H1 (cell line): Measurements from ENCODE around the gene GMPPA. TPM values are rescaled to one million over a fixed set of nuclear protein-coding genes. Genes with fewer than 3 reads are reported as not detected.

Source experiments
- CTCF ChIA-PET: fragments of 300-600 bp; sonication (Branson Sonifier 250); formaldehyde crosslinking; loops from one replicate; lab custom pipeline; 2021; ENCODE audit not compliant: partially characterized antibody; lab: Charles Lee
- POLR2A ChIA-PET: fragments of 300-600 bp; sonication (Branson Sonifier 250); formaldehyde crosslinking; loops from one replicate; lab custom pipeline; 2021; ENCODE audit warnings: inconsistent platforms; ENCODE audit not compliant: partially characterized antibody; lab: Charles Lee
- DNase-seq, 2 experiments: peaks; one replicate each; pipeline versions ENCODE4 v3.0.0 to v3.0.0-alpha.2; 2010 to 2022; ENCODE audit warnings: low spot score in 2 of 2, low read depth in 1 of 2, mixed read lengths in 1 of 2
- FAIRE-seq: peaks from 2 replicates; lab custom pipeline; 2011; peaks lifted over from hg19 to GRCh38; lab: Jason Lieb, UNC
- H2AFZ ChIP-seq: 2 replicates; pipeline ENCODE4 v1.8.1; 2012; ENCODE audit warnings: low read length, inconsistent platforms
- H2AK5ac ChIP-seq: 2 replicates; pipeline ENCODE4 v1.6.1; 2013; ENCODE audit warnings: low read depth, low read length
- H2BK120ac ChIP-seq: replicated peaks from 2 replicates; pipeline ENCODE3; 2013; ENCODE audit warnings: low read depth, low read length, inconsistent platforms
- H2BK12ac ChIP-seq: 2 replicates; pipeline ENCODE4 v1.6.1; 2013; ENCODE audit warnings: low read depth, low read length
- H2BK15ac ChIP-seq: 2 replicates; pipeline ENCODE4 v1.6.1; 2013; ENCODE audit warnings: low read length
- H2BK20ac ChIP-seq: 2 replicates; pipeline ENCODE4 v1.6.1; 2013; ENCODE audit warnings: low read length
- H2BK5ac ChIP-seq: 2 replicates; pipeline ENCODE4 v1.6.1; 2013; ENCODE audit warnings: low read depth, low read length
- H3K14ac ChIP-seq: 2 replicates; pipeline ENCODE4 v1.6.1; 2013; ENCODE audit warnings: inconsistent platforms; ENCODE audit not compliant: insufficient read length
- H3K18ac ChIP-seq: 2 replicates; pipeline ENCODE4 v1.6.1; 2013; ENCODE audit warnings: low read length; ENCODE audit errors: extremely low read depth
- H3K23ac ChIP-seq: 2 replicates; pipeline ENCODE4 v1.6.1; 2013; ENCODE audit warnings: inconsistent platforms; ENCODE audit not compliant: insufficient read length
- H3K23me2 ChIP-seq: 2 replicates; pipeline ENCODE4 v1.6.1; 2013; ENCODE audit warnings: low read depth, low read length
- H3K27ac ChIP-seq: 2 replicates; pipeline ENCODE4 v1.6.1; 2011; ENCODE audit warnings: low read depth, low read length, inconsistent platforms
- H3K27me3 ChIP-seq, 4 experiments: replicated peaks in 1 of 4; 1 replicate in 1 of 4; 2 replicates in 3 of 4; pipeline versions ENCODE4 v1.6.1 to v1.8.1; 2011 to 2013; ENCODE audit warnings: low read length in 3 of 4, mild to moderate bottlenecking in 3 of 4, inconsistent platforms in 2 of 4, mixed read lengths in 2 of 4, moderate library complexity in 1 of 4; ENCODE audit not compliant: control insufficient read depth in 3 of 4, insufficient read depth in 3 of 4; ENCODE audit errors: extremely low read depth in 1 of 4
- H3K36me3 ChIP-seq, 4 experiments: 2 replicates each; pipeline versions ENCODE4 v1.6.1 to v1.8.1; 2011 to 2013; ENCODE audit warnings: mild to moderate bottlenecking in 4 of 4, low read length in 3 of 4, moderate library complexity in 2 of 4, control low read depth in 1 of 4, inconsistent platforms in 1 of 4; ENCODE audit not compliant: insufficient read depth in 4 of 4, control insufficient read depth in 2 of 4
- H3K4ac ChIP-seq: replicated peaks from 2 replicates; pipeline ENCODE3; 2013; ENCODE audit warnings: low read length, low read depth, mixed read lengths, inconsistent platforms; ENCODE audit not compliant: insufficient read length
- H3K4me1 ChIP-seq, 4 experiments: replicated peaks in 1 of 4; 1 replicate in 1 of 4; 2 replicates in 3 of 4; pipeline versions ENCODE4 v1.6.1 to v1.8.1; 2011 to 2013; ENCODE audit warnings: low read length in 3 of 4, inconsistent platforms in 2 of 4, mixed read lengths in 1 of 4; ENCODE audit not compliant: insufficient read depth in 4 of 4, control insufficient read depth in 3 of 4
- H3K4me2 ChIP-seq, 2 experiments: 2 replicates each; pipeline versions ENCODE4 v1.6.1 to v1.8.1; 2011 to 2013; ENCODE audit warnings: low read depth in 2 of 2, low read length in 2 of 2, control low read depth in 1 of 2, inconsistent platforms in 1 of 2, mild to moderate bottlenecking in 1 of 2; ENCODE audit not compliant: insufficient read depth in 1 of 2
- H3K4me3 ChIP-seq, 4 experiments: fragments of 200-600, 300-600 bp in 1 of 4; sonication (generic), shearing (Covaris generic), sonication (Bioruptor Twin) in 1 of 4; 2 replicates each; pipeline versions ENCODE4 v1.5.1 to v1.8.1; 2011 to 2016; ENCODE audit warnings: low read length in 4 of 4, low read depth in 3 of 4, control low read depth in 2 of 4, inconsistent platforms in 2 of 4, mild to moderate bottlenecking in 2 of 4, mixed read lengths in 1 of 4, moderate library complexity in 1 of 4; ENCODE audit not compliant: insufficient read depth in 2 of 4; ENCODE audit errors: extremely low read depth in 1 of 4
- H3K56ac ChIP-seq: replicated peaks from 2 replicates; pipeline ENCODE3; 2013; ENCODE audit warnings: low read depth, mild to moderate bottlenecking, mixed read lengths, low read length, inconsistent platforms; ENCODE audit not compliant: insufficient read length
- H3K79me1 ChIP-seq: 2 replicates; pipeline ENCODE4 v1.6.1; 2013; ENCODE audit warnings: low read depth, low read length, control low read depth
- H3K79me2 ChIP-seq, 2 experiments: 2 replicates each; pipeline versions ENCODE4 v1.6.1 to v1.8.1; 2012 to 2013; ENCODE audit warnings: low read length in 2 of 2, mild to moderate bottlenecking in 2 of 2, inconsistent platforms in 1 of 2; ENCODE audit not compliant: insufficient read depth in 2 of 2, control insufficient read depth in 1 of 2
- H3K9ac ChIP-seq, 4 experiments: replicated peaks in 1 of 4; 1 replicate in 1 of 4; 2 replicates in 3 of 4; pipeline versions ENCODE4 v1.6.1 to v1.8.1; 2011 to 2013; ENCODE audit warnings: low read depth in 3 of 4, low read length in 3 of 4, control low read depth in 2 of 4, mild to moderate bottlenecking in 2 of 4, moderate library complexity in 2 of 4, inconsistent platforms in 1 of 4; ENCODE audit errors: extremely low read depth in 1 of 4
- H3K9me3 ChIP-seq, 2 experiments: 2 replicates each; pipeline versions ENCODE4 v1.6.1 to v1.8.1; 2012 to 2013; ENCODE audit warnings: mild to moderate bottlenecking in 2 of 2, moderate library complexity in 2 of 2, control low read depth in 1 of 2, inconsistent platforms in 1 of 2, low read depth in 1 of 2, low read length in 1 of 2, mixed read lengths in 1 of 2; ENCODE audit not compliant: insufficient read depth in 2 of 2
- H4K20me1 ChIP-seq, 2 experiments: replicated peaks in 1 of 2; 2 replicates each; pipeline versions ENCODE3 to v1.8.1; 2011 to 2013; ENCODE audit warnings: inconsistent platforms in 2 of 2, low read length in 2 of 2, mild to moderate bottlenecking in 1 of 2; ENCODE audit not compliant: insufficient read depth in 2 of 2, control insufficient read depth in 1 of 2
- H4K5ac ChIP-seq: 2 replicates; pipeline ENCODE4 v1.6.1; 2013; ENCODE audit warnings: low read length, low read depth, mixed read lengths, inconsistent platforms; ENCODE audit not compliant: insufficient read length
- H4K8ac ChIP-seq: 2 replicates; pipeline ENCODE4 v1.8.0; 2013; ENCODE audit warnings: mild to moderate bottlenecking, moderate library complexity, low read length, inconsistent platforms; ENCODE audit not compliant: insufficient read depth; ENCODE audit errors: extremely low read depth
- H4K91ac ChIP-seq: replicated peaks from 2 replicates; pipeline ENCODE3; 2013; ENCODE audit warnings: low read length, mixed read lengths, inconsistent platforms; ENCODE audit not compliant: insufficient read length
- JUND ChIP-seq: IDR thresholded peaks from 2 replicates; pipeline ENCODE4 v1.6.1; 2011; ENCODE audit warnings: mild to moderate bottlenecking, improper control_type of control experiment, low read length
- WGBS, 2 experiments: shearing (Covaris generic) in 1 of 2; methylation state at CpG; one replicate each; pipeline versions ENCODE4 v1.1.6 to v1.1.7; 2013 to 2015; ENCODE audit warnings: low lambda C conversion rate in 2 of 2, mixed read lengths in 2 of 2, inconsistent platforms in 1 of 2, low coverage in 1 of 2, missing lambda C conversion rate in 1 of 2; ENCODE audit not compliant: insufficient replicate concordance in 2 of 2, insufficient coverage in 1 of 2, insufficient read length in 1 of 2; ENCODE audit errors: extremely low coverage in 1 of 2, missing lambda C conversion rate in 1 of 2; 5-methylcytosine and 5-hydroxymethylcytosine counted together
- polyA plus RNA-seq, 7 experiments: library from polyadenylated mRNA; depleted of rRNA in 3 of 7; stranded (reverse) in 5 of 7; unstranded in 2 of 7; fragments of >200 nt in 5 of 7; fragments of 200-250 nt in 2 of 7; gene quantifications; 1 replicate in 5 of 7; 2 replicates in 1 of 7; 4 replicates in 1 of 7; pipeline versions ENCODE4 v1.2.1 to v1.2.3, GENCODE V29; 2011 to 2013; ENCODE audit warnings: missing spikeins in 2 of 7, mixed read lengths in 2 of 7
- total RNA-seq: library from RNA; stranded (reverse); fragmentation: NEBNext Ultra II Directional; extraction: Animal tissue kit (Norgen Biotek cat#: 25700); gene quantifications from 2 replicates; pipeline ENCODE4 v1.2.1, GENCODE V29; 2021

GMPPA gene
- total and polyA plus RNA-seq, 2 of the 8 experiments (the other 6 are each of a cell fraction or from before 2014, with no cell fraction given), result 34.3 to 98.8 TPM

- H3K4me1 ChIP-seq, result peaks cover 4 to 43% (median 36%) of the 10 kb centered on the region in 4 experiments
- H3K4me2 ChIP-seq, result no peak overlapping the region
- no peak overlapping the region for H2BK5ac ChIP-seq
These were observed 16.1 kb downstream of the GMPPA start for GRCh38 chr2:219514836-219515235.

More at GRCh38 chr2:219514836-219515235, 16.1 kb downstream of the GMPPA start:
- Histone ChIP-seq H3K18ac (peak overlapping the region; percentile 19), H3K36me3 (no peaks in the 10 kb centered on the region), H3K79me2 (no peaks in the 10 kb centered on the region), H3K27ac (no peak overlapping the region), H2BK15ac (no peak overlapping the region), H3K4ac (no peak overlapping the region), H3K56ac (no peak overlapping the region), H3K9ac (no peak overlapping the region), H4K91ac (no peak overlapping the region), H2BK12ac (no peak overlapping the region), H4K8ac (no peak overlapping the region), H4K5ac (no peak overlapping the region), H3K4me3 (no peak overlapping the region), H3K27me3 (peaks cover 2 to 53% (median 46%) of the 10 kb centered on the region in 4 experiments), H3K79me1 (no peaks in the 10 kb centered on the region), H2AK5ac (no peak overlapping the region), H2AFZ (no peak overlapping the region), H3K9me3 (no peaks in the 10 kb centered on the region), H3K23ac (no peak overlapping the region), H3K23me2 (peaks cover 8% of the 10 kb centered on the region), H4K20me1 (peaks cover 2 to 5% of the 10 kb centered on the region in 2 experiments), H3K14ac (no peak overlapping the region), H2BK20ac (no peak overlapping the region), H2BK120ac (no peak overlapping the region)
- ChIA-PET POLR2A (interaction anchor here (11.0 kb wide), 1 partner anchor 23 kb away, joined by 216 read pairs; the partner anchor contains the start of gene GMPPA), CTCF (interaction anchor here (1.0 to 113.1 kb wide), 6 partner anchors 7 to 190 kb away, joined by 3 to 7248 read pairs (median 196); partner anchors contain the start of genes DES, GMPPA and SPEG)
- FAIRE-seq, result no peak
- DNase-seq, result no peak
- WGBS, 2 experiments, result 91% methylated on average over 18 of the region's 21 CpGs; no CpG with 5 or more reads in 1 of the 2 experiments
- TF ChIP-seq JUND, result no peak
